HEK293 (cell line): Measurements from ENCODE around the gene FLACC1.

Experiments
- ATF2 ChIP-seq: fragments of 450-650 bp; formaldehyde crosslinking; IDR thresholded peaks from 2 replicates; pipeline ENCODE4 v1.5.1; 2016; ENCODE audit warnings: missing biosample characterization, missing genetic modification characterization, low read depth
- BCL11B ChIP-seq: fragments of 450-650 bp; formaldehyde crosslinking; IDR thresholded peaks from 2 replicates; pipeline ENCODE4 v1.5.1; 2016; ENCODE audit warnings: low read depth, missing biosample characterization, missing genetic modification characterization
- KLF8 ChIP-seq: fragments of 450-650 bp; formaldehyde crosslinking; IDR thresholded peaks from 2 replicates; pipeline ENCODE4 v1.5.1; 2016; ENCODE audit warnings: missing biosample characterization, missing genetic modification characterization
- KLF9 ChIP-seq: fragments of 450-650 bp; formaldehyde crosslinking; IDR thresholded peaks from 2 replicates; pipeline ENCODE4 v1.5.1; 2016; ENCODE audit warnings: missing biosample characterization, missing genetic modification characterization, low read depth
- PATZ1 ChIP-seq: fragments of 450-650 bp; formaldehyde crosslinking; IDR thresholded peaks from 2 replicates; pipeline ENCODE4 v1.5.1; 2016; ENCODE audit warnings: missing biosample characterization, missing genetic modification characterization
- RBAK ChIP-seq: fragments of 450-650 bp; formaldehyde crosslinking; IDR thresholded peaks from 2 replicates; pipeline ENCODE4 v1.5.1; 2016; ENCODE audit warnings: missing biosample characterization, missing genetic modification characterization
- SETDB1 ChIP-seq: IDR thresholded peaks from one replicate; pipeline ENCODE4 v1.6.1; 2017; ENCODE audit warnings: mild to moderate bottlenecking, low read length, moderate library complexity, mixed read lengths; ENCODE audit not compliant: insufficient read length
- ZBTB17 ChIP-seq: fragments of 450-650 bp; formaldehyde crosslinking; IDR thresholded peaks from 2 replicates; pipeline ENCODE4 v1.5.1; 2016; ENCODE audit warnings: missing biosample characterization, missing genetic modification characterization
- ZBTB48 ChIP-seq: fragments of 450-650 bp; formaldehyde crosslinking; IDR thresholded peaks from 2 replicates; pipeline ENCODE4 v1.5.1; 2016; ENCODE audit warnings: missing biosample characterization, missing genetic modification characterization
- ZFP69B ChIP-seq: fragments of 450-650 bp; formaldehyde crosslinking; IDR thresholded peaks from 2 replicates; pipeline ENCODE4 v1.5.1; 2016; ENCODE audit warnings: missing biosample characterization, missing genetic modification characterization
- ZNF10 ChIP-seq: fragments of 450-650 bp; formaldehyde crosslinking; IDR thresholded peaks from 2 replicates; pipeline ENCODE4 v1.5.1; 2017; ENCODE audit warnings: missing biosample characterization, missing genetic modification characterization
- ZNF138 ChIP-seq: fragments of 450-650 bp; formaldehyde crosslinking; IDR thresholded peaks from 2 replicates; pipeline ENCODE4 v1.5.1; 2016; ENCODE audit warnings: missing biosample characterization, missing genetic modification characterization, borderline replicate concordance
- ZNF202 ChIP-seq: fragments of 450-650 bp; formaldehyde crosslinking; IDR thresholded peaks from 2 replicates; pipeline ENCODE4 v1.5.1; 2016; ENCODE audit warnings: missing biosample characterization, missing genetic modification characterization, borderline replicate concordance
- ZNF223 ChIP-seq: fragments of 450-650 bp; formaldehyde crosslinking; IDR thresholded peaks from 2 replicates; pipeline ENCODE4 v1.5.1; 2016; ENCODE audit warnings: missing biosample characterization, missing genetic modification characterization
- ZNF274 ChIP-seq, 2 experiments: fragments of 200-500 bp in 1 of 2; fragments of 450-650 bp in 1 of 2; sonication (Bioruptor generic) in 1 of 2; formaldehyde crosslinking in 1 of 2; IDR thresholded peaks; 2 replicates each; pipeline versions ENCODE4 v1.5.1 to v1.6.1; 2014 to 2016; ENCODE audit warnings: borderline replicate concordance in 1 of 2, inconsistent platforms in 1 of 2, low read length in 1 of 2, missing biosample characterization in 1 of 2, missing genetic modification characterization in 1 of 2
- ZNF350 ChIP-seq: fragments of 450-650 bp; formaldehyde crosslinking; IDR thresholded peaks from 2 replicates; pipeline ENCODE4 v1.5.0; 2017; ENCODE audit warnings: missing biosample characterization, mild to moderate bottlenecking, missing genetic modification characterization
- ZNF449 ChIP-seq: fragments of 450-650 bp; formaldehyde crosslinking; IDR thresholded peaks from 2 replicates; pipeline ENCODE4 v1.5.1; 2017; ENCODE audit warnings: missing biosample characterization, mild to moderate bottlenecking, missing genetic modification characterization, moderate library complexity
- ZNF501 ChIP-seq: fragments of 450-650 bp; formaldehyde crosslinking; IDR thresholded peaks from 2 replicates; pipeline ENCODE4 v1.5.1; 2016; ENCODE audit warnings: missing biosample characterization, missing genetic modification characterization
- ZNF510 ChIP-seq: fragments of 450-650 bp; formaldehyde crosslinking; IDR thresholded peaks from 2 replicates; pipeline ENCODE4 v1.5.1; 2018; ENCODE audit warnings: mild to moderate bottlenecking, missing genetic modification characterization, missing biosample characterization; ENCODE audit not compliant: insufficient replicate concordance
- ZNF548 ChIP-seq: fragments of 450-650 bp; formaldehyde crosslinking; IDR thresholded peaks from 2 replicates; pipeline ENCODE4 v1.5.1; 2016; ENCODE audit warnings: missing biosample characterization, missing genetic modification characterization
- ZNF561 ChIP-seq: fragments of 450-650 bp; IDR thresholded peaks from 2 replicates; pipeline ENCODE4 v1.5.1; 2018; ENCODE audit warnings: missing biosample characterization, missing genetic modification characterization, borderline replicate concordance
- ZNF600 ChIP-seq: fragments of 450-650 bp; formaldehyde crosslinking; IDR thresholded peaks from 2 replicates; pipeline ENCODE4 v1.5.1; 2016; ENCODE audit warnings: missing biosample characterization, missing genetic modification characterization
- ZNF623 ChIP-seq: fragments of 450-650 bp; formaldehyde crosslinking; IDR thresholded peaks from 2 replicates; pipeline ENCODE4 v1.5.1; 2016; ENCODE audit warnings: missing biosample characterization, missing genetic modification characterization
- ZNF624 ChIP-seq: fragments of 450-650 bp; formaldehyde crosslinking; IDR thresholded peaks from 2 replicates; pipeline ENCODE4 v1.5.1; 2017; ENCODE audit warnings: missing biosample characterization, missing genetic modification characterization
- ZNF670 ChIP-seq: fragments of 450-650 bp; formaldehyde crosslinking; IDR thresholded peaks from 2 replicates; pipeline ENCODE4 v1.5.1; 2016; ENCODE audit warnings: missing biosample characterization, missing genetic modification characterization, low read depth
- ZNF76 ChIP-seq: fragments of 450-650 bp; formaldehyde crosslinking; IDR thresholded peaks from 2 replicates; pipeline ENCODE4; 2016; ENCODE audit warnings: low read depth, missing biosample characterization, missing genetic modification characterization, borderline replicate concordance
- ZNF843 ChIP-seq: fragments of 450-650 bp; formaldehyde crosslinking; IDR thresholded peaks from 2 replicates; pipeline ENCODE4 v1.5.1; 2016; ENCODE audit warnings: missing biosample characterization, missing genetic modification characterization
- ZSCAN23 ChIP-seq: fragments of 450-650 bp; formaldehyde crosslinking; IDR thresholded peaks from 2 replicates; pipeline ENCODE4 v1.5.1; 2016; ENCODE audit warnings: missing biosample characterization, missing genetic modification characterization
- ZXDB ChIP-seq: fragments of 450-650 bp; formaldehyde crosslinking; IDR thresholded peaks from 2 replicates; pipeline ENCODE4 v1.5.1; 2016; ENCODE audit warnings: missing biosample characterization, missing genetic modification characterization
- TF ChIP-seq, protein P1 (sequence below): fragments of 450-650 bp; IDR thresholded peaks from 2 replicates; pipeline ENCODE4 v1.5.1; 2018; ENCODE audit warnings: missing biosample characterization, mild to moderate bottlenecking, missing genetic modification characterization
- TF ChIP-seq, protein P2 (sequence below): sonication (generic); formaldehyde crosslinking; IDR thresholded peaks from 2 replicates; pipeline ENCODE4 v1.8.1; 2022; ENCODE audit warnings: mild to moderate bottlenecking, moderate library complexity, missing genetic modification reagents
- TF ChIP-seq, protein P3 (sequence below): fragments of 450-650 bp; formaldehyde crosslinking; IDR thresholded peaks from 2 replicates; pipeline ENCODE4 v1.5.1; 2016; ENCODE audit warnings: missing biosample characterization, missing genetic modification characterization, low read depth

The FLACC1 gene

DNA sequence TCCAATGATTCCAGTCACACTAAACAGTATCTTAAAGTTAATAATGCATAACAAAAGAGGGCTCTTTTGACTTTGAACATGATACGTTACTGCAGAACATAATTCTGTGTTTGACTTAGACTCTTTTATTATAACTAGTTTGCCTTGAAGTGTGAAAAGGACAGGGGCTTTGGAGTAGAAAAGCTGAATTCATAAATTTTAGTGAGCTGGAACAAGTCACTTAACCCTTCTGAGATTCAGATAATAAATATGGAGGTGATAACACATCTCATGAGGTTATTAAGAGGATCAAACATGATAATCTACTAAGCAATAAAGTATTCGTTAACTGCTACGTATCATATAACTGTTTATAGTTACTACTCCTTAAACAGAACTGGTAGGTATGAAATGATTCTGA, 44.7 kb upstream of the FLACC1 start (continued):
- no peak for TF ChIP-seq ZNF449 (tag by site-specific recombination)
- no peak for TF ChIP-seq ZNF138 (tag by site-specific recombination)
- no peak for TF ChIP-seq RBAK (tag by site-specific recombination)
- no peak for TF ChIP-seq ZNF76 (tag by site-specific recombination)
- no peak for TF ChIP-seq ZSCAN23
- TF ChIP-seq ZFP69B: no peak
- no peak for TF ChIP-seq ZNF223 (tag by site-specific recombination)
- no peak for TF ChIP-seq ZNF274 (IDR thresholded peaks at IDR 0.05; ENCODE audit: low read length)
- no peak for TF ChIP-seq ZNF274 (tag by site-specific recombination; IDR thresholded peaks at IDR 0.05; ENCODE audit: borderline replicate concordance)
- peak; percentile 87 for TF ChIP-seq BCL11B (tag by site-specific recombination)
- 0 out of 2 replicates have a peak, but pooled peaks have one; percentile 28 for TF ChIP-seq KLF8 (tag by site-specific recombination)
- TF ChIP-seq ZNF624: no peak
- TF ChIP-seq ZNF501 (tag by site-specific recombination): no peak; the same call in 1 of the 2 replicates
- TF ChIP-seq ZNF548: no peak
- TF ChIP-seq, protein P1, sequence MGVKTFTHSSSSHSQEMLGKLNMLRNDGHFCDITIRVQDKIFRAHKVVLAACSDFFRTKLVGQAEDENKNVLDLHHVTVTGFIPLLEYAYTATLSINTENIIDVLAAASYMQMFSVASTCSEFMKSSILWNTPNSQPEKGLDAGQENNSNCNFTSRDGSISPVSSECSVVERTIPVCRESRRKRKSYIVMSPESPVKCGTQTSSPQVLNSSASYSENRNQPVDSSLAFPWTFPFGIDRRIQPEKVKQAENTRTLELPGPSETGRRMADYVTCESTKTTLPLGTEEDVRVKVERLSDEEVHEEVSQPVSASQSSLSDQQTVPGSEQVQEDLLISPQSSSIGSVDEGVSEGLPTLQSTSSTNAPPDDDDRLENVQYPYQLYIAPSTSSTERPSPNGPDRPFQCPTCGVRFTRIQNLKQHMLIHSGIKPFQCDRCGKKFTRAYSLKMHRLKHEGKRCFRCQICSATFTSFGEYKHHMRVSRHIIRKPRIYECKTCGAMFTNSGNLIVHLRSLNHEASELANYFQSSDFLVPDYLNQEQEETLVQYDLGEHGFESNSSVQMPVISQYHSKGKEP: no peak
- TF ChIP-seq KLF9 (tag by site-specific recombination): no peak
- TF ChIP-seq ZNF561: no peak
- no peak for TF ChIP-seq ZNF623 (tag by site-specific recombination)
- no peak for TF ChIP-seq ZNF600 (tag by site-specific recombination)
- no peak for TF ChIP-seq ZXDB (tag by site-specific recombination)
- no peak for TF ChIP-seq ATF2 (tag by site-specific recombination)
- TF ChIP-seq ZBTB17 (tag by site-specific recombination): peak; percentile 39
- no peak for TF ChIP-seq ZNF10 (tag by site-specific recombination)
- TF ChIP-seq ZNF843 (tag by site-specific recombination): peak; percentile 91
- TF ChIP-seq, protein P2, sequence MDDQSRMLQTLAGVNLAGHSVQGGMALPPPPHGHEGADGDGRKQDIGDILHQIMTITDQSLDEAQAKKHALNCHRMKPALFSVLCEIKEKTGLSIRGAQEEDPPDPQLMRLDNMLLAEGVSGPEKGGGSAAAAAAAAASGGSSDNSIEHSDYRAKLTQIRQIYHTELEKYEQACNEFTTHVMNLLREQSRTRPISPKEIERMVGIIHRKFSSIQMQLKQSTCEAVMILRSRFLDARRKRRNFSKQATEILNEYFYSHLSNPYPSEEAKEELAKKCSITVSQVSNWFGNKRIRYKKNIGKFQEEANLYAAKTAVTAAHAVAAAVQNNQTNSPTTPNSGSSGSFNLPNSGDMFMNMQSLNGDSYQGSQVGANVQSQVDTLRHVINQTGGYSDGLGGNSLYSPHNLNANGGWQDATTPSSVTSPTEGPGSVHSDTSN (CRISPR knock-in tag): no peak
- no peak for TF ChIP-seq ZNF202 (tag by site-specific recombination)
- no peak for TF ChIP-seq ZNF510 (tag by site-specific recombination)
- TF ChIP-seq SETDB1: no peak
- TF ChIP-seq, protein P3, sequence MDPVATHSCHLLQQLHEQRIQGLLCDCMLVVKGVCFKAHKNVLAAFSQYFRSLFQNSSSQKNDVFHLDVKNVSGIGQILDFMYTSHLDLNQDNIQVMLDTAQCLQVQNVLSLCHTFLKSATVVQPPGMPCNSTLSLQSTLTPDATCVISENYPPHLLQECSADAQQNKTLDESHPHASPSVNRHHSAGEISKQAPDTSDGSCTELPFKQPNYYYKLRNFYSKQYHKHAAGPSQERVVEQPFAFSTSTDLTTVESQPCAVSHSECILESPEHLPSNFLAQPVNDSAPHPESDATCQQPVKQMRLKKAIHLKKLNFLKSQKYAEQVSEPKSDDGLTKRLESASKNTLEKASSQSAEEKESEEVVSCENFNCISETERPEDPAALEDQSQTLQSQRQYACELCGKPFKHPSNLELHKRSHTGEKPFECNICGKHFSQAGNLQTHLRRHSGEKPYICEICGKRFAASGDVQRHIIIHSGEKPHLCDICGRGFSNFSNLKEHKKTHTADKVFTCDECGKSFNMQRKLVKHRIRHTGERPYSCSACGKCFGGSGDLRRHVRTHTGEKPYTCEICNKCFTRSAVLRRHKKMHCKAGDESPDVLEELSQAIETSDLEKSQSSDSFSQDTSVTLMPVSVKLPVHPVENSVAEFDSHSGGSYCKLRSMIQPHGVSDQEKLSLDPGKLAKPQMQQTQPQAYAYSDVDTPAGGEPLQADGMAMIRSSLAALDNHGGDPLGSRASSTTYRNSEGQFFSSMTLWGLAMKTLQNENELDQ (tag by site-specific recombination): no peak
- TF ChIP-seq PATZ1 (tag by site-specific recombination): no peak
- no peak for TF ChIP-seq ZNF670
- TF ChIP-seq ZBTB48 (tag by site-specific recombination): no peak
- no peak for TF ChIP-seq ZNF350
